ENCODE measurements around the gene LNX1.

LNX1 gene

DNA sequence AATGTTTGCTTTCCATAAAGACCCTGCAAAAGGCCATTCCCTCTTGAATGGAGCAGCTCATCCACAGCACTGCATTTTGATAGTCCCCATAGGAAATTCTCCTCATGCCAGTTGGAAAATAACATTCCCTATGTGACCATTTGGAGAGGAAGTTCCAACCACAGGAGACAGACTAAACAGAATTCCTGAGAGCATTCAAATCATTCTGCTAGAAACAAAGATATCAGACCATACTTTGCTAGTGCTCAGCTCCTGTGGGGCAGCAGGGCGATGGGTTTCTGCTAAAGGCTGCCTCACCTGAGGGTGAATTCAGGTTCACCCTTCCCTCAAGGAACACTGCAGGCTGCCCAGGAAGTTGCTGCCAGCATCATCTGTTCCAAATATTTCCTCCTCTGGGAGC lies 58.8 kb downstream of the LNX1 start:
- no peak for DNase-seq

DNA sequence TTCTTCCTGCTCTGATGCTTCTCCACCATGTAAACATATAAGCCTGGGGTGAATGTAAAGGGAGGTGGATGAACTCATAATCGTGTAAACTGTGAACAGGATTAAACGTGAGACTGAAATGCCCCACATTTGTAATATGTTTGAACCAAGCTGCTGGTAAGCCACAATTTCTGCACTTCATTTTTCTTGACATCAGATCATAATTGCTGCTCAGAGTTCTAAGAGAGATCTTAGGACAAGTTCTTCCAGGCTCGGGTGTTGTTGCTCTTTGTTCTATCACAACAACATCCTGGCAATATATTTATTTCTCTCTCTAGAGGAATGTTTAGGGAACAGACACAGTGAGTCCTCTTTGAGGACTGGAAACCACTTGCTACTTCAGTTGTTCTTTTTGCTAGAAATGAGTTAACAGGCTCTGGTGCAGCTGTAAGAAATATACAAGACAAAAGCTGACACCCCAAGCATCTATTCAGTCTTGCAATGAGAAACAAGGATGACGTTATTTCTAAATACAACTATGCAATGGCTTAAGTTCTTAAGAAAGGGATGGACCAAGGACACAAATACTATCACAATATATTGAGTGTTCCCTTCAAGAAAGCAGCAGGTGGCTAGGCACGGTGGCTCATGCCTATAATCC lies 59.6 kb downstream of the LNX1 start:
- DNase-seq = no peak

DNA sequence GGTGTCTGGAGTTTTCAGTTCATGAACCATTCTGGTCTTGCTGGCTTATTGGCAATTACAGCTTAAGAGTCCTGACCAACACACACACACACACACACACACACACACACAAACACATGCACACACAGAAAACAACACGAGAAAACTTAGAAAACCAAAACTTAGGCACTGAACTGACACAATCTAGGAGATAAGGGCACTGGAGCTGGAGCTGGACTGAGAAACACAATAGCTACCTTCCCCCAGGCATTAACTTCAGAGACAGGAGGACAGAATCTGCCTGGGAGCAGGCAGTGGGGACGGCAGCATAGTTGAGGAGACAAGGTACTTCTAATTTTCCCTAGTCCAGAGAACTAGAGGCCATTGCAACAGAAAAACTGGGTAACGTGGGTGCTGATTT lies 62.3 kb downstream of the LNX1 start:
- DNase-seq = no peak

DNA sequence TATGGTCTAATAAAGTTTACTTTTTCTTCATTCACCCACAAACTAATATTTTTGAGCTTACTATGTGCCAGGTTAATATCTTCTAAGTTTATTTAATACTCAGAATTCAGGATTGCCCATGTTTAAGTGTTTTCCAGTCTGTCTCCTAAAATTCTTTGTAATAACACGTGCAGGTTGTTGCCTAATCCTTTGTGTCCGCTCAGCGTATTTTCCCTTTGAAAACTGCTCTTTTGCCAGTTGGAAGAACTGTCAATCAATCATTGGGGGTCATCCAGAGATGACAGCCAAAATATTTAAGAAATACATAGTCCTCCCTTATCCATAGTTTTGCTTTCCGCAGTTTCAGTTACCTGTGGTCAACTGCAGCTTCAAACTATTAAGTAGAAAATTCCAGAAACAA lies 63.4 kb downstream of the LNX1 start:
- DNase-seq = no peak

DNA sequence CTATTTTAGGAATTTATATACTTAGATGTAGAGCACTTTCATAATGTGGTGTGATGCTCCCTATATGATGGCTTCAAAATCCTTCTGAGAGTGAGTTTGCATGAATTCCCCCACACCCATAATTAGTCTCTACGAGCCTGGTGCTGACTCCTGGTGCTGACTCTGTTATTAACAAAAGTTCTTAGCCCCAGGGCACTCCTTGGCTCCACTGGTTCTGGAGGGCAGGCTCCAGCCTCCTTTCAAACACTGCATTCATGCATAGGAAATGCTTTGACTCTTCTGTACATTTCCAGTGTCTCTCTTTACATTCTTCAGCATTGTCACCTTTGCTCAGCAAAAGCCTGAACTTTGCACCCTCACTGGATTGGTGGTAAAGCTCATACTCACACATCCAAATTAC lies 64.0 kb downstream of the LNX1 start:
- no peak for DNase-seq

DNA sequence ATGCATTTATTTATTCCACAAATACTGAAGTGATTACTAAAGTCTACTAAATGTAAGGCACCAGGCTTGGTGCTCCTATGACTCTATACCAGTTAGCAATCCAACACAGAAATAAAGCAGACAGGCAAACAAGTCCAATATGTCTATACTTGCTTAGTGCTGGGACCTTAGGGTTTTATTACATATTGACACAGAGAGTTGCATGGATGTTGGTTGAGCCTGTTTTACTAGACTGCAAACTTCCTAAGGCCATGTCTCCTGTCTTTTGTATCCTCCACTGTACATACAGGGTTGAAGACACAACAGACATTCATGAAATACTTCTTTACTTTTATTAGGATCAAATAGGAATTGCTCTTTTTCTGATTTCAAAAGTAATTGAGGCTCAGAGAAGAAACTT lies 69.0 kb downstream of the LNX1 start:
- DNase-seq = no peak

DNA sequence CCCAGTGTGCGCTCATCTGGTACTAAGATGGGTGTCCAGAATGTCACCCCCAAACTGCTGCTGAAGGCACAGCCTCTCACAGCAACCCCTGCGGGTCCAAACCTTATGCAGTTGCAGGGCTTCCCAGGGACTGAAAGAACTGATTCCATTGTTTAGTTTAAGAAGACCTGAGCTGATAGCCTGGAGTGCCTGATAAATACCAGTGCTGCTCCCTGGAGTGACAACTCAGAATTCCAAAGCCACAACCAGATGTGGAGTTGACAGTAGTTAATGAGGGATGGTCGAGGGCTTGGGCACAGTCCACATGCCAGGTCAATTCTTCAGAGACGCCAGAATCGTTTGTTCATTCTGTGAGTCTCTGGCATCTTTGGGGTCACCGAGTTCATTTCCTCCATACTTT lies 71.2 kb downstream of the LNX1 start:
- DNase-seq = no peak

DNA sequence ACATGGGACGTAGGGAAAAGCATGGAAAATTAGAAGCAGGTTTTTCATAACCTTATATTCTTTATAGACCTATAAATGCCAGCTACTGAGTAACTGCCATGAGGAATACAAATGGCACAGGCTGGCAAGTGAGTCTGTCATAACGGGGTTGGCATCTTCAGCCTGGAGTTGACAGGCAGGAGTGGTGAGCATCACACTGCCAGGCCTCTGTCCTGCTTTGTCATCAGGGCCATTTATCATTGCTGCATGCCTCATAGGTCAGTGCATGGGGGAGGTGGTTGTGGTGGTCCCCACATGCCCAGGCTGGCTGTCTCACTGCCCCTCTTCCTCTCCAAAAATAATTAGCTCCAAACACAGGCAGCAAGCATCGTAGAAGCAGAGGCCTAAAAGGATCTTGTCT lies 72.5 kb downstream of the LNX1 start:
- no peak for DNase-seq

DNA sequence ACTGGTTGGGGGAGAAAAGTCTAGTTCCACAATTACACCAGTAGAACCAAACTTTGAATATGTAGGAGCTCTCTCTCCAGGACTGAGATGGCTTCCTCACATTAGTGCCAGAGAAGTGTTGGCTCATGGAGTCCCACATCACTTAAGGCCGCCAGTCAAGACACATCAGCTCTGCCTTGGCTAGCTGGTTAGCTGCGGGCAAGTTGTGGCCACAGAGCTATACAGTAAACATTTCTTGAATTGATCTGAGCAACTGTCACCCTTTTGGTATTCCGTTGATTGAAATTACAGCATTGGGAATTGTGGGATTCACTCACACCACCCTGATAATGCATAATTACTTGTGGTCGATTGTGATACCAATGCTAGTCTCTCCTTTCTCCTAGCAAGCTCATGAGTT lies 76.2 kb downstream of the LNX1 start:
- no peak for DNase-seq

DNA sequence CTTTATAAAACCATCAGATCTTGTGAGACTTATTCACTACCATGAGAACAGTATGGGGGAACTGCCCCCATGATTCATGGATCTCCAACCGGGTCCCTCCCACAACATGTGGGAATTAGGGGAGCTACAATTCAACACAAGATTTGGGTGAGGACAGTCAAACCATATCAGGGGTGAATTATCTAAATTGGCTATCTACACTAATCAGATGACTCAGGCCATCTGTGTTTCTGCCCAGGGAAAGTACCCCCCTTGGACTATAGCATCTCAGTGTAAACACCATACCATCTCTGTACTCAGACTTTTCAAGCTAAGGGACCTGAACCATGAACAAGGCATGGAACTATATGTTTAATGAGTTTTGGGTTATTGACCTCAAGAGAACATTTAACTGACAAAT lies 76.8 kb downstream of the LNX1 start:
- no peak for DNase-seq

DNA sequence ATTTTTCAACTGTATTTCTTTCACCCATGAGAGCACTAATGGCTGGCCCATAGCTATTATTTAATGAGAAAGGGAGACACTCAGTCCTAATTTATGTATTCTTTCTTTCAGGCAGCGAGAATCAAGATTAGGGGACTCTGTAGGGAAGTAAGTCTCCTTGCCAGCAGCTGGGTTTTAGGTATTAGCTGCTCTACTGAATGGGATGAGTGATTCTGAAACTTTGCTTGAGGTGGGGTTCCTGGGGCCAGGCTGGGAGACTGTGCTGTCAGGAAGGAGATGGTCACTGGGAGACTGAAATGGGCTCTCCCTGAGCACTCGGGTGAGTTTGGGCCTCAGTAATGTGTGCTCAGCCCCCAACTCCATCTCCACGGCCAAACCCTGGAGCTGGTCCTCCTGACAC lies 78.7 kb downstream of the LNX1 start:
- no peak for DNase-seq

DNA sequence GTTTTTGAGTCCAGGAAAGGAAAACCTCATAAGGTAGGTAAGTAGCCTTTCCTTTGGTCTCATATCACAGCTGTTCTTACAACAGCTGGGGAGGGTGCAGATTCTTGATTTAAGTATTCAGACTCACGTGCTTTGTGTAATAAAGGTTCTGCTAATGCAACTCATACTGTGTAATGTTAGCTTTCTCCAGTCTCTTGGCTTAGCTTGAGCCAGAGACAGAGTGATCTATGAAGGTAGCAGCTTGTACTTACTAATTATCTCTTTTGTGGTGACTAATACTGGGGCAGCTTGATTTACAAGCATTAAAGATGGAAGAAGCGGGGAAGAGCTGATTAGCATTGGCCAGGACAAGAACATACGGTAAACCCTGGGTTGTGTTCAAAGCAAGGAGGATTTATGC lies 80.3 kb downstream of the LNX1 start:
- no peak for DNase-seq

DNA sequence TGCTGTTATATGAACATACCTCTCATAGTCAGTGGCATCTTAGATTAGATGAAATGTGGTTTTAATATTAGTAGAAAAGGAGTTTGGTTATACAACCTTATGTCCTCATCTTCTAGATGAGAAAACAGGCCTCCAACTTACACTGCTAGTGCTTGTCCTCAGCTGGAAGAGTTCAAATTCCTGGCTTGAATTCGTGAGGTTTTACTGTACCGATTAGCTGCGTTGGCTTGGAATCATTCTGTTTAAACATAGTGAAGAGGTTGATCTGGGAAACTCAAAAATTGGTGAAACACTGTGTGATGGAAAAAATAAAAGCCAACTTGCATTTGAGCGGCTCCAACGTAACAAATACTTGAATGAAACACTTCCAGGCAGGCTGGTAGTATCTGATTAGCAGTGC lies 81.0 kb downstream of the LNX1 start:
- DNase-seq = no peak

DNA sequence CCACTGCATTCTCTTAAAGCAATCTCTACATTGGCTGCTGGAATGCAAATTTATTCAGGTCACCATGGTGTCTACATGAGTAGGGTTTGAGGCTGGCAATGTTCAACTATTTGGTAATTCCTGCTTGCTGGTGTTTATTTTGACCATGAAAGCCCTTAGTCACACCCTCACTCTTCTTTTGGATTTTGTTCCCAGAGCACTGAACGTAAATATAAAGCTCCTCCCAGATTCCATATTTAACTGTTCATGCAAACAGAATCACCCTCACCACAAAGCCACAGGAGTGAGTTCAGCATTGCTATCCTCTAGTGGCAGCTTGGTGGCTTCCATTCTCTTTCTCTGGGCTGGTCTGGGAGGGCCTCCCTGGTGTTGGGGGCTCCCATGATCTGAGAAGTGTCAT lies 82.8 kb downstream of the LNX1 start:
- DNase-seq = no peak

DNA sequence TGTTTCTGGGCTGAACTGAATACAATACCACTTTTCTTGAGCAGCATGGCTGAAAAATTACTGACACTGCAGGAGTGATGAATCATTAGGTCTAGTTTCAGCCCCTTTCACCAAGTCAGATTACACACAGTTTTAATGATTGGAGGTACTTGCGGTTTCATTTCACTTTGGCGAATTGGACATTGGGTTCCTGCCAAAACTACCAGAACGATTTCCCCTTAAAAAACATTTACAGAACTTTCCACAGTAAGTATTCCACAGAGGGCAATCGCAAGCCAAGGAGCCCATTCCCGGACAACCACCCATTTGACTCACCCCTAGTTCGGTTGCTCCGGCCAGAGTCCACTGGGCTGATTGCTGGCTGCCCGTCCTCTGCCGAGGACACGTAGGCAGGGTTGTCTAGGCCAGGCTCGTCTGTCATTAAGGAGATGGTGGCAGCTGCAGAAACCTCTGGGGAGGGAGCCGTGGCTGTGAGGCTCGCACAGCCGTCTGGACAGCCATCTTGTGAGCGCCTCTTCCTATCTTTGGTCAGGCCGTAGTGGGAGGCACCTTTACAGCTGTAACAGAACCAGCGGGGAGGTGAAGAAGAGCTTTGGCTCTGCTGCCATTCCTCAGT lies 83.5 kb downstream of the LNX1 start:
- DNase-seq = no peak

DNA sequence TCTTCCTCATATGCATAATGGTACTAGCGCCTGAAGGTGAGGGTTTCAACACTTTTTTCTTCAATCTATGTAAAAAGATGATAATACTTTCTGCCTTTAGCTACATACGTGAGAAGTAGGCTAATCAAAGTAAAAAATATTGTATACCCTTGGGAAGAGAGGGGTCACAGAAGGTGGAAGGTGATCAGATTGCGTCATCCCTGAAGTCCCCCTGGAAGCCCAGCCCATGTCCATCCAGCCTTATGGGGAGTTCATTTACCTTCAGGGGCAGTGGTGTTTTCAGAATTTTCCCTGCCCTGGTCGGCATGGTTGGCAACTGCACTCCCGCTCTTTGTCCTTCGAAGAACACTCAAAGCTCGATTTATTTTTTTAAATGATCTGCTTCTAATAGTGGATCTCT lies 84.2 kb downstream of the LNX1 start:
- no peak for DNase-seq

DNA sequence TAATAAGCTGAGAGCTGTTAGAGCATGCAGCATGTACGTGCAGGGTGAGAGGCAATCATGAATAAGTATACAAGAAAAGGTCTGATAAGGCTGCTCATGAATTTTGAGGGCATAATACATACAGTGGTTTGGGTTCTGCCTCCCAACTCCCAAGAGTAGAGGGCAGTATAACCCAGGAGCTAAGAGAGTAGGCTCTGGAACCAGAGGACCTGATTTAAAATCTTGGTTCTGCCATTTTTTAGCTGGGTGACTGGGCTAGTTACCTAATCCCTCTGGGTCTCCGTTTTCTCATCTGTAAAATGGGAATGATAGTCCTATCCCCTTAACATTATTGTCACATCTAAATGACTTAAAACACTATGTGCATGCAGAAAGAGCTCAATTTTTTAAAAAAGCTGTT lies 85.3 kb downstream of the LNX1 start:
- DNase-seq = no peak

DNA sequence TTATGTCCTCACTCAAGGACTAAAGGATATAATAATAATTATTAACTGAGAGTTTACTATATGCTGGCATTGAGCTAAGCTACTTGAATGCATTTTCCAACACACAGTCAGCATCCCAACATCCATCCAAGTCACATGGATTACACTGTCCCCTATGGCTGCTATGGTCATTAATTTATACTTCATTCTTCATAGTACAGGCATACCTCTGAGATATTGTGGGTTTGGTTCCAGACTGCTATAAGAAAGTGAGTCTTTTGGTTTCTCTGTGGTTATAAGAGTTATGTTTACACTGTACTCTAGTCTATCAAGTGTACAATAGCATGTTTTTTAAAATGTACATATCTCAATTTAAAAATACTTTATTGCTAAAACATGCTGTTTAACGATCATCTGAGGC lies 89.2 kb downstream of the LNX1 start:
- no peak for DNase-seq

DNA sequence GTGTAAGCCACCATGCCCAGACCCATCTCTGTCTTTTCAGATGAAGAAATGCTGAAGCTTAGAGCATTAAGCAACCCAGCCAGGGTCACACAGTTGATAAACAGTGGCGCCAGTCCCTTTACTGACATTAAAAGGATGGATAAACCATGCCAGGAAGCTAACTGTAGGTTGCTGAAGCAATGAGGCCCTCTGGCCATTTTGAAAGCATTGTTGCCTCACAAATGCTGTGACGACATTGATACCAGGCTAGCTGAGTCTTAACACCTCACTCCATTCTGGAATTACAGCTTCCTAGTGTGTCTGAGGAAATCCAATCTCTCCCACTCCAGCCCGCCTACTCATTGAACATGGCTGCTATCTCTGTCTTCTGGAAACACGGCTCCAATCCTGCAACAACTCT lies 89.7 kb downstream of the LNX1 start:
- DNase-seq = no peak

DNA sequence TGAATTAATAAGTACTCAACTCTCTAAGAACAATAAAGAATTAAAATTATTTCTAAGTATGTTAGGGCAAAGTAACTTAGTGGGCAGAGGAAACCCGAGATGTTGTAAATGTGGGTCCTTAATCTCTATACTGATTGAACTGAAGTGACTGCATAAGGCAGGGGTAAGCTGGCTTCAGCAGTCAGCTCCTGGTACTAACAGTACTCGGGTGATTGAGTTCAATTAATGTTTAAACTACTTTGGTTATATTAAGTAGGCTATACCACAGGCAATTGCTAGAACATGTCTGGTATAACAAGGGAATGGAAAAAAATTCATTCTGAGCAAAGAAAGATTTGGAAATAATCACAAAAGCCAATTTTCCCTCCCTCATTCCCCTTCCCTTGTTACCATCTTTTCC lies 90.7 kb downstream of the LNX1 start:
- DNase-seq = no peak

DNA sequence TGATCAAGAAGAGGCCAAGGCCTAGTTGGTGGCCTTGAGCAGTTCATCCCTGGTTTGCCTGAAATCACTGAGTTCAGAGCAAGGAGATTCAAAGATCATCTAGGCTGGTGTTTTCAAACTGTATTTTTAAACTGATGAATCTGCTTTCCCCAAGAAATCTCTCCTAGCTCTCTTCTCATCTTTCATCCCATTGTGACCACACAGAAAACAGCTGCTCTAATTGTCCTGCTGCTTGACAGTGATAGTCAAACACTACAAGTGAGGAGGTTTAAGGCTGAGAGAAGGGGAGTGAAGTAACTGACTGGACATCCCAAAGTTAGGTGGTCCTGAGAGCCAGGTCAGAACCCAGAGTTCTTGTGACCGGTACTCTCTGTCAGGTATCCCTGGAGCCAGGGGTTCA lies 91.5 kb downstream of the LNX1 start:
- no peak for DNase-seq

DNA sequence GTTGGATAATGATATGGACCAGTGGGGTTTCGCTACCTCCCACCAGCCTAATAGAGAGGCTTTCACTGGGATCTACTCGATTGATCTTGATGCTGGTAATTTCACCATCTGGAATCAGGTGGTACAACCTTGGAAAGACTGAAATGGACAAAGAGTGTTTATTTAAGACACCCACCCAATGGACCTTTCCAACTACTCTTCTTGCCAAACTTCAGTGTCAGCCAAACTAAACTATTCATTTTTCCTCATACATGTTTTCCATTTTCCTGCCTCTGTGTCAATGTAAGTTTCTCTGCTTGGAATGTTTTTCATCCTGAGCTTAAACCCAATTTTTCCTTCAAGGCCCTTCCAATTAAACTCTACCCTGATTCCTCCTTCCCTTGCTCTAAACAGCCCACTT lies 92.6 kb downstream of the LNX1 start:
- no peak for DNase-seq

DNA sequence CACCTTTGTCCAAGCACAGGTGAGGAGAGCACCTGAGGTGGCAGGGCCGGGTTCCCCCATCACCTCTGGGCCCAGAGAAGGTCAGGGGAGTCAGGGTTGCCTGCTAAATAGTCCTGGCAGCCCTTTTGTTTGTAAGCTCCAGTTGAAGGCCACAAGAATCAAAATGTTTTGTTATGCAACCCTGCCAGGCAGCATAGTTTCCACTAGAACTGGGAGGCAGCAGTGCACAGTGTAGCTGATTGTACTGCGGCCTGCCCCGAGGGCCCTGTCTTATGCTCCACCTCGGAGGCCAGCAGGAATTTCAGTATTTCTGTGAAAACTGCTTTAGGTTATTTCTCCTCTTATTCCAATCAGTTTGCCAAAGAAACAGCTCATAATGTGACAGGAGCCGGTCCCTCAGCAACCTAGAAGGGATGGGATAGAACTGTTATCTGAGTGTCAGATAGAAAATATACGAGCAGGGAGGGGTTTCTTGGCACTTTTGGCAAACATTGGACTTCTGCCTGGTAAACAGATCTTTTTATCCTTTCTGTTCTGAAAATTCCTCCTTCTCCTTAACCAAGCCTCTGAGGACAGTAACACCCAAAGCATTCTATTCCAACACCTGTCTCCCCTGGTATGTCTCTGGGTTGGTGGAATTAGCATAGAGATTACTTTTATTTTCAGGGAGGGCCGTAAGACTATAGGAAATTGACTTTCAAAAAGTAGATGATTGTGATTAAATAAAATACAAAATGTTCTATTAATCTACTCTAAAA lies 93.6 kb downstream of the LNX1 start:
- DNase-seq = no peak

DNA sequence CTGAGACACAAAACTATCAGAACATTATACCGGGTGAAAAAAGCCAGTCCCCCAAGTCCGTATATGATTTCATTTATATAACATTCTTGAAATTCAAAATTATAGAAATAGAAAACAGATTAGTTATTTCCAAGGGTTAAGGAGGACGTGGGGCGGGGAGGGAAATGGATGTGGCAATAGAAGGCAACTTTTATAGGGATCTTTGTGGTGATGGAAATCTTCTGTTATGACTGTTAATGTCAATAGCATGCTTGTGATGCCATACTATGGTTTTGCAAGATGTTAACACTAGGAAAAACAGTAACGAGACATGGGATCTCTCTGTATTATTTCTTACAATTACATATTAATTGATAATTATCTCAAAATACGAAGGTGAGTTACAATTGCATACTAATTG lies 96.4 kb downstream of the LNX1 start:
- no peak for DNase-seq
